Psoas muscle (tissue), 8 donors: ENCODE measurements around the gene C1GALT1C1L. TPM values are rescaled to one million over a fixed set of nuclear protein-coding genes. Genes with fewer than 3 reads are reported as not detected.

Experiments
- ATAC-seq, 4 donors: fragments of 200-7000 bp; cut with Tn5 transposase; one replicate each; pipeline ENCODE4 v1.9.1; 2020; ENCODE audit warnings: moderate library complexity in 3 of 4, mild to moderate bottlenecking in 2 of 4
- DNase-seq, 2 donors: peaks; one replicate each; pipeline ENCODE4 v3.0.0-alpha.2; 2020
- H3K27ac ChIP-seq: fragments of 200-600 bp; one replicate; pipeline ENCODE4 v1.8.0; 2022
- H3K27me3 ChIP-seq, 3 donors: fragments of 200-600 bp in 1 of 3; one replicate each; pipeline versions ENCODE4 v1.6.1 to v1.8.0; 2013 to 2022; ENCODE audit warnings: low read length in 2 of 3, mild to moderate bottlenecking in 2 of 3, moderate library complexity in 1 of 3; ENCODE audit not compliant: insufficient read depth in 3 of 3
- H3K36me3 ChIP-seq, 2 donors: fragments of 200-600 bp in 1 of 2; one replicate each; pipeline versions ENCODE4 v1.6.1 to v1.8.0; 2013 to 2022; ENCODE audit warnings: low read depth in 1 of 2, mild to moderate bottlenecking in 1 of 2, moderate library complexity in 1 of 2; ENCODE audit not compliant: insufficient read depth in 1 of 2
- H3K4me1 ChIP-seq: fragments of 200-600 bp; one replicate; pipeline ENCODE4 v1.8.0; 2022
- H3K4me3 ChIP-seq: fragments of 200-600 bp; one replicate; pipeline ENCODE4 v1.8.0; 2022; ENCODE audit warnings: mild to moderate bottlenecking
- H3K9me3 ChIP-seq: fragments of 200-600 bp; one replicate; pipeline ENCODE4 v1.8.0; 2022
- WGBS, 3 donors: extraction: QIAGEN DNeasy Blood & Tissue Kit; methylation state at CpG; one replicate each; pipeline versions ENCODE4 v1.1.6 to v1.1.7; 2013; 5-methylcytosine and 5-hydroxymethylcytosine counted together
- intact Hi-C, 2 donors: fragments of 100-400 bp; cut with DNase I; formaldehyde crosslinking; loops; one replicate each; pipeline versions ENCODE4 v1.11.0 to v1.14.2; 2022
- long read RNA-seq, 2 donors: library from polyadenylated mRNA; unstranded; transcript quantifications; one replicate each; pipeline ENCODE4 v2.0.0, GENCODE V29; 2021
- polyA plus RNA-seq, 3 donors: library from polyadenylated mRNA; stranded (reverse); fragments of 200-250 nt; gene quantifications; one replicate each; pipeline ENCODE4 v1.2.3, GENCODE V29; 2013
- total RNA-seq, 4 donors: library from RNA; stranded (reverse); fragmentation: NEBNext Ultra II Directional in 2 of 4; extraction: Animal tissue kit (Norgen Biotek cat#: 25700) in 2 of 4; gene quantifications; one replicate each; pipeline versions ENCODE4 v1.2.1 to v1.2.4, GENCODE V29; 2021 to 2023
- TF ChIP-seq, protein P1 (sequence below): fragments of 200-600 bp; IDR thresholded peaks from one replicate; pipeline ENCODE4 v1.8.0; 2022; ENCODE audit warnings: antibody characterized with exemption
- donor health status: healthy with polysubstance abuse.
- donor health status: DM: no; HTN: no; CAD: no; lungs with moderate emphysema.
- donor health status: Bipolar disorder and iron deficiency.
- donor health status: healthy.
- donor health status: DM: yes; HTN: yes; CAD: no.
- donor health status: DM: no; HTN: no; CAD: no.
- donor health status: DM: no; HTN: no; CAD: no.
- donor health status: DM: yes; HTN: yes; CAD: no.

C1GALT1C1L gene
- total RNA-seq, result under 1 TPM in 3 of 4 donors, not detected in 1; 0.23 to 0.56 (median 0.26) TPM
- polyA plus RNA-seq, result under 1 TPM; 0.16 to 0.43 (median 0.39) TPM
- long read RNA-seq, donor 1, result 0 reads
- long read RNA-seq, donor 2, result 0 reads

DNA sequence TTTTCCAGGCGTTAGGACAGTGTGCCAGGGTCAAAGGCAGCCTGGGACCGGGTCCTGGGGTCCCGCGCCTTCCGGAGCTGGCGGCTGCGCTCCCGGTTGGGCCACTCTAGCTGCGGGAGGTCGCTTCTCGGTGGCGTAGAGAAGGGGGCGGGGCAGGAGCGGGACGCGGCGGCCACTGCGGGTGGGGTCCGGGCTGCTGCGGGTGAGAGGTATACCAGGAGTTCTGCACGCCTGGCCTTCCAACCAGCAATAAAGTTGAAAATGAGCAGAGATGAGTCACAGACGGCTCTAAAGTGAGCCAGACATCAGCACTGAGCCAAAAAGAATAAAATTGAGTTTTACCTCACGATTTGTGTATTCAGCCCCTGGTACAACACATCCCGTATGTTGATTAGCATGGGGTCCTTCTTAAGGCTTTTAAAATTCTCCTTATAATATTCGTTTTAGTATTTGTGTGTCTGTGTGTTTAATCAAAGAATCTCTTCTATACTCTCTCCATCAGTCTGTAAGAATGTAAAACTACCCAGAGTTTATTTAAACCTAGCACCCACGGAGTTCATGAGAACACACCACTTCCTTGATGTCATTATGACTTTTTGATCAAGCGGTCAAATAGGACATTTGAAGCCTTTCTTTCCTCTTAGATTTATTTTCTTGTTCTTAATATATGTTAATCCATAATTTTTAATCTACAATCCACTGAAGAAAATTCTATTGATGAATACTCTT is at the start of gene C1GALT1C1L:
C1GALT1C1L (minus strand) TSS at position 108 of the 729 bp plus-strand sequence; CDS start at position 1, 107 bp downstream.
- H3K4me1 ChIP-seq, result no peaks in the 10 kb centered on the region
- H3K9me3 ChIP-seq, result no peaks in the 10 kb centered on the region
- H3K4me3 ChIP-seq, result peak within 1 kb of the TSS; percentile 64
- no peaks in the 10 kb centered on the region for H3K36me3 ChIP-seq
- no peak within 1 kb of the TSS for H3K27ac ChIP-seq
- ATAC-seq, result peak; percentile 44 to 86 (median 67)
- intact Hi-C loops, result no loop called here
- TF ChIP-seq, protein P1, sequence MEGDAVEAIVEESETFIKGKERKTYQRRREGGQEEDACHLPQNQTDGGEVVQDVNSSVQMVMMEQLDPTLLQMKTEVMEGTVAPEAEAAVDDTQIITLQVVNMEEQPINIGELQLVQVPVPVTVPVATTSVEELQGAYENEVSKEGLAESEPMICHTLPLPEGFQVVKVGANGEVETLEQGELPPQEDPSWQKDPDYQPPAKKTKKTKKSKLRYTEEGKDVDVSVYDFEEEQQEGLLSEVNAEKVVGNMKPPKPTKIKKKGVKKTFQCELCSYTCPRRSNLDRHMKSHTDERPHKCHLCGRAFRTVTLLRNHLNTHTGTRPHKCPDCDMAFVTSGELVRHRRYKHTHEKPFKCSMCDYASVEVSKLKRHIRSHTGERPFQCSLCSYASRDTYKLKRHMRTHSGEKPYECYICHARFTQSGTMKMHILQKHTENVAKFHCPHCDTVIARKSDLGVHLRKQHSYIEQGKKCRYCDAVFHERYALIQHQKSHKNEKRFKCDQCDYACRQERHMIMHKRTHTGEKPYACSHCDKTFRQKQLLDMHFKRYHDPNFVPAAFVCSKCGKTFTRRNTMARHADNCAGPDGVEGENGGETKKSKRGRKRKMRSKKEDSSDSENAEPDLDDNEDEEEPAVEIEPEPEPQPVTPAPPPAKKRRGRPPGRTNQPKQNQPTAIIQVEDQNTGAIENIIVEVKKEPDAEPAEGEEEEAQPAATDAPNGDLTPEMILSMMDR, result no peak
- H3K27me3 ChIP-seq, result no peaks in the 10 kb centered on the region
- WGBS, 3 donors, result 6 to 13% (median 11%) methylated on average over 27 of the region's 27 CpGs
- DNase-seq, result peak; percentile 56 to 79

DNA sequence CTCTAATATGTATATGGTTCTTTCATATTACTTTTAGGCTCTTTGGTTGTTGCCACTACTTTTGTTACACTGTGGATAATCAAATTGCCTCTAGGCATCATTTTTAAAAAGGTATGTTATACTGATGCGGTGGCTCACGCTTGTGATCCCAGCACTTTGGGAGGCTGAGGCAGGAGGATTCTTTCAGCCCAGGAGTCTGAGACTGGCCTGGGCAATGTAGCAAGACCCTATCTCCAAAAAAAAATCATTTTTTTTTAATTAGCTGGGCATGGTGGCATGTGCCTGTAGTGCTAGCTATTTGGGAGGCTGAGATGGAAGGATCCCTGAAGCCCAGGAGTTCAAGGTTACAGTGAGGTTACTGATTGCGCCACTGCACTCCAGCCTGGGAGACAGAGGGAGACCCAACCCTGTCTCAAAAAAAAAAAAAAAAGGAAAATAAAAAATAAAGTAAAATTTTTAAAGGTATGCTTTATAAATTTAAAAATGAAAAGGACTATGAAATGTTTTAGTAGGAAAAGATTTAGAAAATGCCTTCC is 49.5 kb upstream of the C1GALT1C1L start:
- TF ChIP-seq, protein P1, result no peak
- intact Hi-C loops, result no loop called here
- Histone ChIP-seq H3K9me3 (no peaks in the 10 kb centered on the region), H3K27me3 (no peaks in the 10 kb centered on the region), H3K4me1 (no peaks in the 10 kb centered on the region), H3K27ac (no peak overlapping the region), H3K36me3 (no peaks in the 10 kb centered on the region), H3K4me3 (no peak overlapping the region)
- ATAC-seq (no peak), DNase-seq (no peak)
- WGBS, 3 donors, result 96 to 97% (median 96%) methylated on average over 3 of the region's 3 CpGs

DNA sequence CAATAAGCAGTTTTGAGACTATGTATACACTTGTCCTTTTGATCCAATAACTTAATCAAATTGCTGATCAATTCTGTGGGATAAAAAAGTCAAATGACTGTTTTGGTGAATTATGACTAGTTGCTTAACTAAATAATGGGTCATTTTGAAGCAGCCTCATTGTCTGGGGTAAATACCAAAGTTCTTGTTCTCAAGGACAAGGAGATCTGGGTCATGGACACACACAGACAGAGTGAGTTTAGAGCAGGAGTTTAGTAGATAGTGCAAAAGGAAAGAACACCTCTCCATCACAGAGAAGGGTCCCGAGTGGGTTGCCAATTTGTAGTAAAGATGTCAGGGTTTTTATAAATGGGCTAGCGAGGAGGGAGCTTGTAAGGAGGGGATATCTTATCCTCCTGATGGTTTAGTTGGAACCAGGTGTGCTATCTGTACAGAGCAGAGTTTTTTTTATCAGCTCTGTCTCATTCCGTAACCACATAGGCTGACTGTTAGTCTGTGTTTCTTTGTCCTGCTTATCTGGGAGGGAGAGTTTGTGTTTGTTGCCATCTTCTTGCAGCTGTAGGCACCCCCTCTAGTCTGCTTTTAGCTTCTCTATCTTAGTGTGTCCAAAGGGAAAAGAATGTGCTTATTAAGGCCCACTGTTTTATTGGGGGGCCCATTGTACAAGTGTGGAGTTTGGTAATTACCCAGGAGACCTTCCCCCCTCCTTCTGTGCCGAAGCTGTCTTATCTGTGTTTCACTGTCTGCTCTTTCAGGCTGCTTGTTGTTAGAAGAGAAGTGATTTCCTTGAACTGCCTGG is 48.7 kb upstream of the C1GALT1C1L start:
- Histone ChIP-seq H3K9me3 (no peaks in the 10 kb centered on the region), H3K4me3 (no peak overlapping the region), H3K4me1 (no peaks in the 10 kb centered on the region), H3K27me3 (no peaks in the 10 kb centered on the region), H3K27ac (no peak overlapping the region), H3K36me3 (no peaks in the 10 kb centered on the region)
- DNase-seq, result no peak
- 68 to 70% (median 69%) methylated on average over 4 of the region's 4 CpGs for WGBS, 3 donors
- intact Hi-C loops, result no loop called here
- TF ChIP-seq, protein P1, result no peak
- ATAC-seq, result no peak

DNA sequence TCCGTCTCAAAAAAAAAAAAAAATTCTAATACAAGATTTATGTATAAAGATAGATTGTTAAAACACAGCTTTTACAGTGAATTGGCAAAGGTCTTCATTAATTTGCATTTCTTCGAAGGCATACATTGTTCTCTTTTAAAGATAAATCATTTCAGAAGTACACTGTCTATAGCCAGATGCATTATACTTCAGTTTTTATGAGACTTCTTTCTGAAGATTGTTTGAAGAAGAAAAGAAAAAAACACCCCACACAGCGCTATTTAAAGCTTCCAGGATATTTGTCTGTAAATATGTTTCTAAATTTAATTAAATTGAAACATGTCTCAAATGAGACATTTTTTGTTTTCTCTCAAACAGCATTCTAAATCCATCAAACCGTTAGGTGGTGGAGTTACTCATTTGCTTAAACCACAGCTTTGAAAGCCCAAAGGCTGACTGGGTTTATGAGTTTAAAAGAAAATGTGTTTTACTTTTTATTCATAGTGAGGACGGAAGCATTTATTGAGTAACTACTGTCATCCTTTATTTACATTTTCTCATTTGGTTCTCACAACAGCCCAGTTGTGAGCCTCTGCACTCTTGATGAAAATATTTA is 42.4 kb upstream of the C1GALT1C1L start:
- Histone ChIP-seq H3K36me3 (no peaks in the 10 kb centered on the region), H3K27ac (no peak overlapping the region), H3K27me3 (no peaks in the 10 kb centered on the region), H3K9me3 (no peaks in the 10 kb centered on the region), H3K4me1 (no peaks in the 10 kb centered on the region), H3K4me3 (no peak overlapping the region)
- WGBS, 3 donors, result 84 to 85% (median 84%) methylated on average over 5 of the region's 5 CpGs
- DNase-seq (no peak), ATAC-seq (no peak)
- TF ChIP-seq, protein P1, result no peak
- intact Hi-C loops, result no loop called here
